DMS 273 treated with DMSO at 0.1 percent for 48 hours (cell line): ENCODE data around the gene LRFN4.

ENCODE experiments used
- DNase-seq: peaks from one replicate; lab custom pipeline; 2025; lab: John Stamatoyannopoulos, UW

The LRFN4 gene

GRCh38 chr11:66870616-66871520 lies 14.0 kb downstream of the LRFN4 start:
- no peak for DNase-seq

- DNase-seq, result no peak
These were observed 14.6 kb downstream of the LRFN4 start for GRCh38 chr11:66871521-66871901.

GRCh38 chr11:66874232-66874631 lies 17.4 kb downstream of the LRFN4 start:
- DNase-seq, result no peak

GRCh38 chr11:66875378-66875777 lies 18.5 kb downstream of the LRFN4 start:
- no peak for DNase-seq

GRCh38 chr11:66877588-66878385 lies 20.9 kb downstream of the LRFN4 start:
- DNase-seq, result no peak

- DNase-seq, result no peak
These were observed 21.6 kb downstream of the LRFN4 start for GRCh38 chr11:66878474-66878873.

GRCh38 chr11:66879000-66879399 lies 22.1 kb downstream of the LRFN4 start:
- DNase-seq, result no peak

- no peak for DNase-seq
These were observed 22.7 kb downstream of the LRFN4 start for GRCh38 chr11:66879583-66879982.

- no peak for DNase-seq
These were observed 23.1 kb downstream of the LRFN4 start for GRCh38 chr11:66879999-66880398.

- DNase-seq, result peak; percentile 8
These were observed 23.9 kb downstream of the LRFN4 start for GRCh38 chr11:66880496-66881450.

GRCh38 chr11:66881451-66881835 lies 24.6 kb downstream of the LRFN4 start:
- no peak for DNase-seq

- DNase-seq, result no peak
These were observed 25.1 kb downstream of the LRFN4 start for GRCh38 chr11:66881927-66882452.

- DNase-seq, result peak; percentile 46
These were observed 25.7 kb downstream of the LRFN4 start for GRCh38 chr11:66882561-66883015.

- peak; percentile 13 for DNase-seq
These were observed 26.4 kb downstream of the LRFN4 start for GRCh38 chr11:66883016-66883965.

GRCh38 chr11:66884443-66884842 lies 27.6 kb downstream of the LRFN4 start:
- no peak for DNase-seq

GRCh38 chr11:66885469-66885868 lies 28.6 kb downstream of the LRFN4 start:
- no peak for DNase-seq

- DNase-seq, result no peak
These were observed 29.1 kb downstream of the LRFN4 start for GRCh38 chr11:66885950-66886440.

GRCh38 chr11:66886671-66887221 lies 29.9 kb downstream of the LRFN4 start:
- DNase-seq, result no peak

GRCh38 chr11:66887526-66887925 lies 30.7 kb downstream of the LRFN4 start:
- DNase-seq, result no peak

GRCh38 chr11:66888282-66888681 lies 31.4 kb downstream of the LRFN4 start:
- no peak for DNase-seq
